Suppressor macrophage treated with lipopolysaccharide for 1 hour (primary cell): ENCODE results near the gene NHS.
A peak's percentile ranks its signal among the peaks of the same experiment; 100 is the strongest.

ENCODE experiments used
- DNase-seq, 3 donors: peaks; one replicate each; pipeline ENCODE4 v3.0.0-alpha.2; 2020 to 2022

The NHS gene

GRCh38 chrX:17592117-17592516, 217.1 kb downstream of the NHS start:
- no peak for DNase-seq

- DNase-seq, result no peak
Observed at GRCh38 chrX:17594693-17595092, 219.7 kb downstream of the NHS start.

GRCh38 chrX:17595456-17596035, 220.5 kb downstream of the NHS start:
- no peak for DNase-seq

- DNase-seq, result no peak
Observed at GRCh38 chrX:17596061-17596460, 221.1 kb downstream of the NHS start.

GRCh38 chrX:17596546-17597205, 221.7 kb downstream of the NHS start:
- no peak for DNase-seq

- DNase-seq, result no peak
Observed at GRCh38 chrX:17597327-17597726, 222.3 kb downstream of the NHS start.

- no peak for DNase-seq
Observed at GRCh38 chrX:17597836-17598439, 222.9 kb downstream of the NHS start.

GRCh38 chrX:17601441-17602200, 226.6 kb downstream of the NHS start:
- DNase-seq, result no peak

- no peak for DNase-seq
Observed at GRCh38 chrX:17602245-17602644, 227.2 kb downstream of the NHS start.

- DNase-seq, result no peak
Observed at GRCh38 chrX:17603196-17603595, 228.2 kb downstream of the NHS start.

- no peak for DNase-seq
Observed at GRCh38 chrX:17605676-17606075, 230.7 kb downstream of the NHS start.

- DNase-seq, result no peak
Observed at GRCh38 chrX:17606231-17606630, 231.2 kb downstream of the NHS start.

- no peak for DNase-seq
Observed at GRCh38 chrX:17608888-17609287, 233.9 kb downstream of the NHS start.

- no peak for DNase-seq
Observed at GRCh38 chrX:17610788-17611187, 235.8 kb downstream of the NHS start.

GRCh38 chrX:17613979-17614588, 239.1 kb downstream of the NHS start:
- DNase-seq, result no peak

- DNase-seq, result no peak
Observed at GRCh38 chrX:17616936-17617335, 241.9 kb downstream of the NHS start.

GRCh38 chrX:17617806-17618205, 242.8 kb downstream of the NHS start:
- DNase-seq, result no peak

- no peak for DNase-seq
Observed at GRCh38 chrX:17621566-17622270, 246.7 kb downstream of the NHS start.

- no peak for DNase-seq
Observed at GRCh38 chrX:17622331-17622730, 247.3 kb downstream of the NHS start.

- DNase-seq, result no peak
Observed at GRCh38 chrX:17623750-17624149, 248.8 kb downstream of the NHS start.

- no peak for DNase-seq
Observed at GRCh38 chrX:17627026-17627425, 252.0 kb downstream of the NHS start.

GRCh38 chrX:17628976-17629375, 254.0 kb downstream of the NHS start:
- DNase-seq, result peak in 2 of 3 donors; percentile 6 to 18

GRCh38 chrX:17629519-17629918, 254.5 kb downstream of the NHS start:
- no peak for DNase-seq
